ENCODE measurements around the gene MAD1L1.

Gene MAD1L1

GRCh38 chr7:2201686-2202360, 30.9 kb downstream of the MAD1L1 start:
- no peak for DNase-seq (ENCODE audit: low spot score)

GRCh38 chr7:2201128-2201527, 31.6 kb downstream of the MAD1L1 start:
- no peak for DNase-seq (ENCODE audit: low spot score)

DNA sequence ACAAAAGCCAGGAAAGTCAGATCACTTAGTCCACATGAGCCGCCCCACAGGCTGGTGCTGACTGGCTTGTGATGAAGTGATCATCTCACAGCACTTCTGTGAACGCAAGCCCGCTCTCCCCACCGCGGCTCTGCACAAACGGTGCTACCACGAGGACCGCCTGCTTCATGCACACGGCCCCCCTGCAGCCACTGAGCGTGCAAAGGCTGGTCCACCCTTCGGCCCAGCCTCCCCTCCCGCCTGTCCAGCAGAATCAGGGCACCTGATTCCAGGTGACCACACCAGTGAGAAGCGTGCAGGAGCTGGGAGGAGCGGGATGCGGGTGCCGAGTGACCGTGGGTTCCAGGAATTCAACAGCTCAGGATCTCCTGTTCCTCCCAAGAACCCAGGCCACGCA, 32.2 kb downstream of the MAD1L1 start:
- no peak for DNase-seq (ENCODE audit: low spot score)

GRCh38 chr7:2199956-2200583, 32.7 kb downstream of the MAD1L1 start:
- no peak for DNase-seq (ENCODE audit: low spot score)

DNA sequence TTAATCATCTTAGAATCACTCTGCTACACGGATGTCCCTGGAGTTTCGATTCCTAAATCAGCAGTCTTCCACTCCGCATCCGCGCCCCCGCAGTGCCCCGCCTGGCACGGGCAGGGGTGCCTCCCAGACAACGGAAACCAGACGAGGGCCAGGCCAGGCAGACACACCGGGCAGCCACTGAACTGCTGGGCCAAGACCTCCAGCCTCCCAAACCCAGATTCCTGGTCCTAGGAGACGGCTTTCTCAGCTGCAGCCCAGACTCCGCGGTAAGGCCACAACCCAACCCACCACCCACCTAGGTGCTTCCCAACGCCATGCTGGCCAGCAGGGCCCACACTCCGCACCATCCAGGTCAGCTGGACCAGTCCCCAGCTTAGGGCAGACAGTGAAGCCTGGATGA, 33.2 kb downstream of the MAD1L1 start:
- no peak for DNase-seq (ENCODE audit: low spot score)

- no peak for DNase-seq (ENCODE audit: low spot score)
Observed at GRCh38 chr7:2198760-2199159, 34.0 kb downstream of the MAD1L1 start.

DNA sequence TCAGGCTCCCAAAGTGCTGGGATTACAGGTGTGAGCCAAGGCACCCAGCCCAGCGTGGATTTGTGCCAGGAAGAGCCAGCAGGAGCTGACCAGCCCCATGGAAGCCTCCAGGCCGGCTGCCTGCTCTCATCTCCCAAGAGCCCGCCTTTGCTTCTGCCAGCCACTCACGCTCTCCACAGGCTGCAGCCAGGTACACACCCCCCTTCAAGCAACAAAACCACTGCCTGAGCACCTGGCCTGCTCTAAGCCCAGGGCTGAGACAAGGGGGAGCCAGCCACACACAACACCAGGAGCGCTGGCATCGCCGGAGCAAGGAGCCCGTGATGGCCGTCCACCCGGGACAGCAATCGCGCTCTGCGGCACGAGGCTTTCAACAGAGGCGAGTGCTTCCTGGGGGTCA, 34.5 kb downstream of the MAD1L1 start:
- no peak for DNase-seq (ENCODE audit: low spot score)

GRCh38 chr7:2197436-2198155, 35.1 kb downstream of the MAD1L1 start:
- no peak for DNase-seq (ENCODE audit: low spot score)

DNA sequence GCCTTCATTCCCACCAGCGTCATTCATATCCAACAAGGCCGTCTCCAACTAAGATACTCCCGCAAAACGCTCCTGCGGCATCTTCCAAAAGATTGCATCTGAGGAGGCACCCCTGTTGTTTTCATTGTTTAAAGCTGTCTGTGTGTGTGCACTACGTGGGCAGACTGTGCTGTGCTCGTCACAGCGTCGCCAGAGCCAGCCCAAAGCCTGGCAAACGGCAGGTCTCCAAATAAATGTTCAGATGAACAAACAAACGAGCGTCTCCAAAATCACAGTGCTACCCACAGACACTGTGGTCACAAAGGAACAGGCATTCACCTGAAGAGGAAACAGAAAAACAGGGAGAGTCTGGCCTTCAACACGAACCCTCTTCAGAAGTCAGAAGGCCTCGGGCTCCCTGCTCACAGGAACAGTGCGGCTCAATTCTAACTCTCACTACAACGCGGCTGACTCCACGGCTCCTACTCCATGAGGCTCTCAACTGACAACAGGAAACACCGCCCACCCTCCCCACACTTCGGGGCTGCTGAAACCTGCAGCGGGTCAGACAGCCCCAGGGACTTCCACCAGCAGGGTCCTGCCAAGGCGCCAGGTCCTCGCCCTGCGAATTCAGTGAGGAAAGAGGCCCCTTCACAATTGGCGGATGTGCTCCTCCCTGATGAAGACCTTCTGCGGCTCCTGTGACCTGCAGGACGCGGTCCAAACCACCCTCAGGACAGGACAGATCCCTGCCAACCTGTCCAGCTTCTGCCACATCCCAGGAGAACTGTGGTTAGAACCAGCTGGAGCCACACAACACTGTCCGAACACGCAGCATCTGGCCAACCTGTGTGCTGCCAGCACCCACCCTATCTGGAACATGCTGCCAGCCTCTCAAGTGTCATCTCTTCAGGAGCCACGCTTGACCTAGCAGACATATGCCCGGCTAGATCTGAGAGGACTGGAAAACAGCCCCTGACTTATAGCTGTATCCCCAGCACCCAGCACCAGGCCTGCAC, 36.1 kb downstream of the MAD1L1 start:
- DNase-seq (ENCODE audit: low spot score): no peak

- DNase-seq (ENCODE audit: low spot score): no peak
Observed at GRCh38 chr7:2195400-2196246, 37.1 kb downstream of the MAD1L1 start.

GRCh38 chr7:2193575-2194305, 39.0 kb downstream of the MAD1L1 start:
- no peak for DNase-seq (ENCODE audit: low spot score)

DNA sequence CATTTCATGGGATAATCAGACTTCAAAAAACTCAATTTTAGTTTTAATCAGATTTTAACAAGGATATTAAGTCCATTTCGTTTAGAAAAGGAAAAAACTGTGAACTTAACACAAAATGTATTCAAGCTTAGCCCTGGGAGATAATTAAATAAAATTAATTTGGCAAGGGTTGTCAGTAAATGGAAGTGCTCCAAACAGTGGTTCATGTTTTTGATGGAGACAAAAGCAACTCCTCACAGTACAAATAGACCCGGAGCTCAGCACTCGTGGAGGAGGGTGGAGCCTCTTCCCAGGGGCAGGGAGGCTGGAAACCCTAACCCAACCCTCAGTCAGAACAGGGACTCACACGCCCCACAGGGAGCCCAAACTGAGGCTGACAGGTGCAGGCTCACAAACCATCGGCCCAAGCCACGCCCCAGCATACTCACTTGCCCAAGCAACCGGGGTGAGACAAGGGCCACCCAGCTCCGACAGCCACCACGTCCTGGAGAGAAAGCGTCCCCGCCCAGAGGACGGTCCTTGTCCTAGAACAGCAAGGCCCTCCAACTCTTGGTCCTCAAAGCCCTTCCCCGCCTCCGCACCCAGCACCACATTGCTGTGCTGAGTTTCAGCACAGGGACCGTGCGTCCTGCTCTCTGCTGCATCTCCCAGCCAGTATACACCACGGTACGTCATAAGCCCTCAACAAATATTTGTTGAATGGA, 39.8 kb downstream of the MAD1L1 start:
- DNase-seq (ENCODE audit: low spot score): no peak

- no peak for DNase-seq (ENCODE audit: low spot score)
Observed at GRCh38 chr7:2191016-2191415, 41.7 kb downstream of the MAD1L1 start.

DNA sequence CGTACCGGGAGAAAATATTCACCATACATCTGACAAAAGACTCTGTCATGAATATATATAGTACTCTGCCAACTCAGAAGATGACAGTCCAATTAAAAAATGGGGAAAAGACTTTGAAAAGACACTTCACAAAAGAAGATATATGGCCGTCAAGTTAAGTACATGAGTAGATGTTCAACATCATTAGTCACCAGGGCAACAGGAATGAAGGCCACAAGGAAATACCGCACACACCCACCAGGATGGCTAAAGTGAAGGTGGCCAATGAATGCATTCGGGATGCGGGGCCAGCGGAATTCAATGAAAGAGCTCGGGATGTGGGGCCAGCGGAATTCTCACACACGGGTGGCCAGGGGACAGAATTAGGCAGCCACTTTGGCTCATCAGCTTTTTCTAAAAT, 42.2 kb downstream of the MAD1L1 start:
- DNase-seq (ENCODE audit: low spot score): no peak

DNA sequence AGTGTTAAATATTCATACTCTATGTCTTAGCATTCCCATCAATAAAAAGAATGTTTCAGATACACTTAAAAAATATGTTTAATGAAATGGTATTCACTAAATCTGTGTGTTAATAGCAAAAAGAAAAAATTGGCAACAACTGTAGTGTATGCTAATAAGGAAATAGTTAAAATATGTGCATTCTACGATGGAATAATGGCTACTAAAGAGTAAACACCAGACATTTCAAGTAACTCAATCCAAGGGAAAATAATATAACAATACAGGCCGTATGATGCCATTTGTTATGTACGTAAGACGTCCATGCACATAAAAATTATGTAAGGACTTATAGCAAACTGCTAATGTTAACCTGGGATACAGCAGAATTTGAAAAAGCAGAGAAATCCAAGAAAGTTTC, 46.6 kb downstream of the MAD1L1 start:
- DNase-seq (ENCODE audit: low spot score): no peak

DNA sequence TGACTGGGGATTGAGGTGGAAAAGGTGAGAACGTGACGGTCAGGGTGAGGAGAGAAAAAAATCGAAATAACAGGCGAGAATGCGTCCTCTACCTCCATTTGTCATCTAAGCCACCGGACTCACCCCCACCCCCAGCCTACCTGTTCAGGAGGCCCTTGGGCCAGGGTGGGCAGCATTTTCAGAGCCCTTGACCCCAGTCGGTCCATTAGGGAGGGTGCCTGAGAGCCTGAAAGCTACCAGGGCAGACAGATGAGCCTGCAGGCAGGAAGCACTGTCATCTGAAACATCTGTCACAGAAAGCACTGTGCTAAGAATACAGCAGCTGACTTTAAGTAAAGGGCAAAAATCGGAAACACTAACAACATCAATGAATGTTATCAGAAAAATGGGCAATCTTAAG, 47.0 kb downstream of the MAD1L1 start:
- DNase-seq (ENCODE audit: low spot score): no peak

DNA sequence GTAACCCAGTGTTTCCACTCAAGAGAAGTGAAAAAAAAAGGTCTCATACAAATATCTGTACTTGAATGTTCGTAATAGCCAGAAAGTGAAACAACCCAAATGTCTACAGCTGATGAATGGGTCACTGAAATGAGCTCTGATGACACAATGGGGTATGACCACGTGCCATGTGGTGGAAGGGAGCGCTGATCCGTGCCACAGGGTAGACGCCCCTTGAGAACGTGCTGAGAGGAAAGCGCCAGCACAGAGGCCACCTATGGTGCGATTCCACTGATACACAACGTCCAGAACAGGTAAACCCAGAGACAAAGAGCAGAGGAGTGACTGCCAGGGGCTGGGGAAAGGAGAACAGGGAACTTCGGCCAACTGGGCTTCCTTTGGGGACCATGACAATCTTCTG, 50.3 kb downstream of the MAD1L1 start:
- DNase-seq (ENCODE audit: low spot score): no peak

DNA sequence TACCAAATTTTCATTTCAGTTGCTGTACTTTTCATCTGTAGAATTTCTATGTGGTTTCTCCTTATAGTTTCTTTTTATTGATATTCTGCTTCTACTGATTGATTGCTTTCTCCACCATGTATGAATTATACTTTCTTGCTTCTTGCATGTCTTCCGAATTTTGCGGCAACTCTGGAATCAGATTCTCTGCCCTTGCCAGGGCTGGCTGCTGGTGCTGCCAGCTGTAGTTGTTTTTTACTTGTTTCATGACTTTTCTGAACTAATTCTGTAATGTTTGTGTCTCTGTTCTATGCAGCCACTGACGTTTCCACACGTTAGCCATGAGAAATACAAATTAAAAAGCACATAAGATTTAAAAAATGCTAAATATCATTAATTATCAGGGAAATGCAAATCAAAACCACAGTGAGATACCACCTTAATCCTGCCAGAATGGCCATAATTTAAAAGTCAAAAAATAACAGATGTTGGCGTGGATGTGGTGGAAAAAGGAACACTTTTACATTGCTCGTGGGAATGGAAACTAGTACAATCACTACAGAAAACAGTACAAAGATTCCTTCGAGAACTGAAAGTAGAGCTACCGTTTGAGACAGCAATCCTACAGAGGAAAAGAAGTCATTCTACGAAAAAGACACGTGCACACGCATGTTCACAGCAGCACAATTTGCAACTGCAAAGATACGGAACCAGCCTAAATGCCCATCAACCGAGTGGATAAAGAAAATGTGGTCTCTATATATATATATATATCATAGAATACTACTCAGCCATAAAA, 51.5 kb downstream of the MAD1L1 start:
- DNase-seq (ENCODE audit: low spot score): no peak

GRCh38 chr7:2180081-2180480, 52.7 kb downstream of the MAD1L1 start:
- no peak for DNase-seq (ENCODE audit: low spot score)
